8988T (cell line): ENCODE results near the gene CELA2B.
"Not testable (repeated sequence)": the region's sequence is repeated elsewhere in the genome, so short reads cannot be mapped to it uniquely, and the experiment has no call there.

Experiments
- DNase-seq: peaks from one replicate; pipeline ENCODE4 v3.0.0; 2011

Gene CELA2B

GRCh38 chr1:15504436-15504835 is 28.5 kb downstream of the CELA2B start:
- no peak for DNase-seq

GRCh38 chr1:15506831-15507230 is 30.9 kb downstream of the CELA2B start:
- DNase-seq = no peak

GRCh38 chr1:15507278-15507677 is 31.4 kb downstream of the CELA2B start:
- DNase-seq = no peak

GRCh38 chr1:15508700-15509487 is 33.0 kb downstream of the CELA2B start:
- DNase-seq = no peak

GRCh38 chr1:15509586-15509985 is 33.7 kb downstream of the CELA2B start:
- DNase-seq = no peak

GRCh38 chr1:15510611-15511405 is 34.9 kb downstream of the CELA2B start:
- DNase-seq = no peak

GRCh38 chr1:15513192-15513591 is 37.3 kb downstream of the CELA2B start:
- no peak for DNase-seq

- no peak for DNase-seq
Observed at GRCh38 chr1:15513919-15514318, 38.0 kb downstream of the CELA2B start.

- DNase-seq = not testable (repeated sequence)
Observed at GRCh38 chr1:15514557-15514956, 38.7 kb downstream of the CELA2B start.

- no peak for DNase-seq
Observed at GRCh38 chr1:15515022-15515663, 39.2 kb downstream of the CELA2B start.

- DNase-seq = no peak
Observed at GRCh38 chr1:15519625-15520024, 43.7 kb downstream of the CELA2B start.

GRCh38 chr1:15521206-15521906 is 45.5 kb downstream of the CELA2B start:
- DNase-seq = not testable (repeated sequence)

GRCh38 chr1:15522551-15522950 is 46.6 kb downstream of the CELA2B start:
- no peak for DNase-seq

- no peak for DNase-seq
Observed at GRCh38 chr1:15523104-15524020, 47.5 kb downstream of the CELA2B start.

GRCh38 chr1:15524021-15524282 is 48.0 kb downstream of the CELA2B start, which contains the start of gene CASP9:
Gene CASP9, minus strand, starts transcription at chr1:15524215. Its CDS starts 15 bp downstream, at chr1:15524200.
- peak; percentile 28 for DNase-seq

GRCh38 chr1:15524283-15525049 is 48.6 kb downstream of the CELA2B start:
- DNase-seq = peak; percentile 73

- peak; percentile 75 for DNase-seq
Observed at GRCh38 chr1:15525050-15526020, 49.4 kb downstream of the CELA2B start.

- no peak for DNase-seq
Observed at GRCh38 chr1:15526021-15526489, 50.2 kb downstream of the CELA2B start.

GRCh38 chr1:15526490-15527339 is 50.8 kb downstream of the CELA2B start, which contains the start of gene DNAJC16:
Gene DNAJC16, plus strand, starts transcription at chr1:15526848. Its CDS starts 2,258 bp downstream, at chr1:15529106.
- peak; percentile 62 for DNase-seq
